Keratinocyte (primary cell): ENCODE measurements around the gene APBB1IP.

ENCODE experiments used
- CTCF ChIP-seq, 3 experiments: IDR thresholded peaks in 1 of 3; conservative IDR thresholded peaks in 1 of 3; optimal IDR thresholded peaks in 1 of 3; 2 replicates in 2 of 3; 3 replicates in 1 of 3; pipeline versions ENCODE3 to v1.5.1; 2011; ENCODE audit warnings: low read length in 3 of 3, mild to moderate bottlenecking in 3 of 3, moderate library complexity in 2 of 3, control low read depth in 1 of 3, inconsistent platforms in 1 of 3; ENCODE audit not compliant: insufficient read depth in 2 of 3; ENCODE audit errors: extremely low read depth in 1 of 3
- EZH2 ChIP-seq: IDR thresholded peaks from one replicate; pipeline ENCODE4 v1.6.1; 2012; ENCODE audit warnings: inconsistent platforms, mild to moderate bottlenecking, low read length, moderate library complexity

- TF ChIP-seq CTCF (optimal IDR thresholded peaks at IDR 0.05 in 1 of 3, IDR thresholded peaks at IDR 0.05 in 1 of 3, conservative IDR thresholded peaks at IDR 0.05 in 1 of 3; ENCODE audit: extremely low read depth in 1 of 3, insufficient read depth in 2 of 3, low read length in 3 of 3) (no peak), EZH2 (no peak)
Observed at GRCh38 chr10:26407406-26407969, 30.7 kb upstream of the APBB1IP start.
